GM21390 (cell line): ENCODE results near the gene POU2AF1.

Experiments used
- ATAC-seq: cut with Tn5 transposase; IDR thresholded peaks from one replicate; pipeline ENCODE4 v1.9.1; 2021; ENCODE audit not compliant: unreplicated experiment

The POU2AF1 gene

GRCh38 chr11:111348147-111348546, 30.9 kb downstream of the POU2AF1 start:
- no peak for ATAC-seq

DNA sequence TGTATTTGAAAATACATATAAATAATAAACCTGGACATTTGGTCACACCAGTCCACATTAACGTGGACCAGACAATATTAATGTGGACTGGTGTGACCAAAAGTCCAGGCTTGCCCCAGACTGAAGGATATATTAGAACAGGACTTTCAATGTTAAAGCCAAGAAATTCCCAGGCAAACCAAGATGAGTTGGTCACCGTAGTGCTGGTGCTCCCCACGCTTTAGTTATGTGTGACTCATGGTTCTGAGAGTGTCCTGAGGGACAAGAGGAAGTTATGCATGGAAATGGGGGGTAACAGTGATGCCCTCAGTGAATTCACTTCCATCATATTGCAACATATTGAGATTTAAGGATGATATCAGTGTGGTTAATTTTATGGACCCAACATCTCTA, 31.4 kb downstream of the POU2AF1 start:
- ATAC-seq = no peak

GRCh38 chr11:111347002-111347722, 31.9 kb downstream of the POU2AF1 start:
- no peak for ATAC-seq

DNA sequence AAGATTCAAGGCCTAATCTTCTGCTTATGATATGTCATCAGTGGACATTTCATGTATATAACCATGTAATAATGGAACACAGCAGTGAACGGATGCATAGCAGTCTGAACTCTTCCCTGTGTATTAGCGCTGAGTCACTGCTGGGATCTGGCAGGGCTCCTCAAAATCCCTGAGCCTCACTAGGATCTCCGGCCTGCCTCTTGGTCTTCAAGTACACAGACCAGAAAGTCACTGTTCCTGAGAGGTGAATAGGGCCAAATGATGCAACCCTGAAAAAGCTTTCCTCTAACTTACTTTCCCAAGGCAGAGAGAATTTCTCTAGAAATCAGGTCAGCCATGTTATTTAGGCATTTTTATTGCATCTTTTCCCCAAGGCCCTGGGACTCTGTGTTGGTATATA, 35.0 kb downstream of the POU2AF1 start:
- no peak for ATAC-seq

DNA sequence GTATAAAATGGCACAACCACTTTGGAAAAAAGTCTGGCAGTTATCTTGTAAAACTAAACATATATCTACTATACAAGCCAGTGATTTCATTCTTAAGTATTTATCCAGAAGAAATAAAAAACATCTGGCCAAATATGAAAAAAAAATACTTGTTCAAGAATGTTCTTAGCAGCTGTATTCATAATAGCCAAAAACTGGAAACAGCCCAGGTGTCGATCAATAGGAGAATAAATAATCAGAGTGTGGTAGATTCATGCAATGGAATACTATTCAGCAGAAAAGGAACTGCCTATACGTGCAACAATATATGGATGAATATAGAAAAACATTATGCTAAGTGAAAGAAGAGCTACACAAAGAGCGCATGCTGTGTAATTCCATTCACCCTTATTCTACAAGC, 36.7 kb downstream of the POU2AF1 start:
- no peak for ATAC-seq

GRCh38 chr11:111339758-111340388, 39.2 kb downstream of the POU2AF1 start:
- ATAC-seq = no peak

GRCh38 chr11:111336582-111337256, 42.4 kb downstream of the POU2AF1 start:
- no peak for ATAC-seq

GRCh38 chr11:111336062-111336461, 43.0 kb downstream of the POU2AF1 start:
- no peak for ATAC-seq

GRCh38 chr11:111335549-111335948, 43.5 kb downstream of the POU2AF1 start:
- ATAC-seq = no peak

- ATAC-seq = no peak
Observed at GRCh38 chr11:111334532-111335502, 44.3 kb downstream of the POU2AF1 start.

- ATAC-seq = no peak
Observed at GRCh38 chr11:111331711-111332479, 47.2 kb downstream of the POU2AF1 start.

GRCh38 chr11:111330234-111330893, 48.7 kb downstream of the POU2AF1 start:
- ATAC-seq = no peak

- no peak for ATAC-seq
Observed at GRCh38 chr11:111329306-111330204, 49.5 kb downstream of the POU2AF1 start.

- no peak for ATAC-seq
Observed at GRCh38 chr11:111327908-111328624, 51.0 kb downstream of the POU2AF1 start.

DNA sequence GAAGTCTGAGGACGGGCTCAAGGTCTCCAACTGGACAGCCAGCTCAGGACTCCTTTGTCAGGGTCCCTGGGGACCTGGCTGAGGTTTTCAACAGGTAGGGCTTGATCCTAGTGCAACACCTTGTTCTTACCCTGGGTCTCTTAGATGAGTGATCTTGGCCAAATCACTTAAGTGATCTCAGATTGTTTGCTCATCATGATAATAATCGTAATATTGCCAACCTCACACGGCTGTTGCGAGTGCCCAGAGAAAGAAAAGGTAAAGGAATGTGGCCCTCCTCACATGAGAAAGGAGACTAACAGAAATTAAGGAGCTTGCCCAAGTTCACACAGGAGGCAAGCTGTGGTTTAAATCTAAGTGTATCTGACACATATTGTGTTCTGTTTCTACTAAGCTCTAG, 52.3 kb downstream of the POU2AF1 start:
- ATAC-seq = no peak

DNA sequence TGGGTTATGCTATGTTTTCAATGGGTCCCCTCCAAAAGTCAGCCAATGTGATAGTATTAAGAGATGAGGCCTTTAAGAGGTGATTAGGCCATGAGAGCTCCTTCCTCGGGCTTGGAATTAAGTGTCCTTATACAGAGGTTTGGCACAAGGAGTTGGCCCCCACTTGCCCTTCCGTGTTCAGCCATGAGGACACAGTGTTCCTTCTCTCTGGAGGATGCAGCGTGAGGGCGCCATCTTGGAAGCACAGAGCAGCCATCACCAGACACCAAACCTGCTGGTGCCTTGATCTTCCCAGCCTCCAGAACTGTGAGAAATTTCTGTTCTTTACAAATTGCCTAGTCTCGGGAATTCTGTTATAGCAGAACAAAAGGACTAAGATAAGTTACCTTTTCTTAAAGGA, 53.8 kb downstream of the POU2AF1 start:
- no peak for ATAC-seq

DNA sequence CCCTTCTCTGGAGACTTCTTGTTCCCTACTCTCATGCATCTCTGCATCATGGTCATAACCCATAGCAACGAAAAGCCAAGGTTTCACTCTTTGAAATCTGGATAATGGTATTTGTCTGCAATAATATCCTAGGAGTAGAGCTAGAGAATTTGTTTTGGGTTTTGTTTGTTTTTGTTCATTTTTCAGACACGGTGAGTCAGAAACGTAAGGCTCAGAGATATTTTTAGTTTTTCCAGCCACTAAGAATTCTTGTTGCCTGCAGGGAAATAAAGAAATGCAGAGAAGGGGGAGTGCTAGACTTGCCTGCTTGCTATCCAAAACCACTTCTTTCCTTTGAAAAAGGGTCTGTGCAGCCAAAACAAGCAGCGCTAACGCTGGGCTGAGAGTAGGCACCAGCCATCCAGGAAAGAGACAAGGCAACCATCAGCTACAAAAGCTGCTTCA, 54.8 kb downstream of the POU2AF1 start:
- ATAC-seq = no peak

DNA sequence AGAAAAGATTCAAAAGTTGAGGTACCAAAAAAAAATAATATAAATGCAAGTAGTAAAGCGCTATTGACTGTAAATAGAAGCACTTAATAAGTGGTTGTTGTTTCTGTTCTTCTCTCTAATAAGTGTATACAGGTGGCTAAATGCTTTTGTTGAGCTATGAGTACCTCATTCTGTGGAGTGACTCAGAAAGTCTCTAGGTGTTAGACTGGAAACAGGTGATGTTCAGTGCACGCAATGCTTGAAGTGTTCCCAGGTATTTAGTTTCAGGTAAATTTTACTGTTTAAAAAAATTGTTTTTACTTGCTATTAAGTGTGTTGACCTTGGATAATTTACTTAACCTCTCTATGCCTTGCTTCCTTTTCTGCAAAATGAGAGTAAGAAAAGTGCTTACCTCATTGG, 56.5 kb downstream of the POU2AF1 start:
- no peak for ATAC-seq
